Ascending aorta (tissue), 2 donors: Measurements from ENCODE around the gene CXCL13. TPM values are rescaled to one million over a fixed set of nuclear protein-coding genes. Genes with fewer than 3 reads are reported as not detected.

Source experiments
- DNase-seq, 2 donors: peaks; one replicate each; pipeline ENCODE4 v3.0.0-alpha.2; 2019; ENCODE audit warnings: low spot score in 2 of 2
- H3K27ac ChIP-seq, 2 donors: fragments of 200-600 bp; sonication (generic); one replicate each; pipeline ENCODE4 v1.5.1; 2016 to 2017; ENCODE audit warnings: mild to moderate bottlenecking in 1 of 2
- H3K27me3 ChIP-seq: fragments of 200-600 bp; sonication (generic); one replicate; pipeline ENCODE4 v1.5.1; 2017
- H3K36me3 ChIP-seq, 2 donors: fragments of 200-600 bp; sonication (generic); one replicate each; pipeline ENCODE4 v1.5.1; 2016
- H3K4me1 ChIP-seq, 2 donors: fragments of 200-600 bp; sonication (generic); one replicate each; pipeline ENCODE4 v1.5.1; 2016 to 2017; ENCODE audit warnings: mild to moderate bottlenecking in 1 of 2
- H3K4me3 ChIP-seq, 2 donors: fragments of 200-600 bp; sonication (generic); one replicate each; pipeline ENCODE4 v1.5.1; 2016 to 2017; ENCODE audit warnings: mild to moderate bottlenecking in 1 of 2
- H3K9me3 ChIP-seq, 2 donors: fragments of 200-600 bp; sonication (generic); one replicate each; pipeline ENCODE4 v1.5.1; 2016
- intact Hi-C: fragments of 100-400 bp; cut with DNase I; formaldehyde crosslinking; loops from one replicate; pipeline ENCODE4 v1.15.1; 2023
- total RNA-seq: library from RNA; depleted of rRNA; stranded (reverse); fragments of >200 nt; gene quantifications from one replicate; pipeline ENCODE4 v1.1.0, GENCODE V29; 2016
- TF ChIP-seq, protein P1 (sequence below), 3 experiments: fragments of 200-600 bp in 2 of 3; fragments of 450-650 bp in 1 of 3; sonication (generic) in 2 of 3; IDR thresholded peaks; one replicate each; pipeline ENCODE4 v1.5.1; 2016 to 2019; ENCODE audit warnings: antibody characterized with exemption in 3 of 3, mild to moderate bottlenecking in 1 of 3, moderate library complexity in 1 of 3

Gene CXCL13
- total RNA-seq, 1 donor from 2014 or later = not detected

DNA sequence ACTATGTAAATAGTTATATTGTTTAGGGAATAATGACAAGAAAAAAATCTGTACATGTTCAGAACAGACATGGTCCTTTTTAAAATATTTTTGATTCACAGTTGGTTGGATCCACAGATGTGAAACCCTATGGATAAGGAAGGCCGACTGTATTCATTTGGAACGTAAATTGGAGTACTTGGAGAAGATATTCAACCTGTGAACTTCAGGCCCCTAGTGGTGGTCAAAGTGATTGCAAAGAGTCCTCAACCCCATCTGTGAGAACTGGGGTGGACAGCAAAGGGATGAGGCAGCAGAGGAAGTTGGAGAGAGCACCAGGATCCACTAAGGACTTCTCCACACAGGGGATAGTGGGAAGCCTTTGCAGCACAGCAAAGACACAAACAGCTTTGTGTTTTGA lies 6.2 kb upstream of the CXCL13 start:
- H3K27ac ChIP-seq = no peak overlapping the region
- no peak overlapping the region for H3K4me3 ChIP-seq
- H3K4me1 ChIP-seq = no peaks in the 10 kb centered on the region
- no peak for DNase-seq
- TF ChIP-seq, protein P1, sequence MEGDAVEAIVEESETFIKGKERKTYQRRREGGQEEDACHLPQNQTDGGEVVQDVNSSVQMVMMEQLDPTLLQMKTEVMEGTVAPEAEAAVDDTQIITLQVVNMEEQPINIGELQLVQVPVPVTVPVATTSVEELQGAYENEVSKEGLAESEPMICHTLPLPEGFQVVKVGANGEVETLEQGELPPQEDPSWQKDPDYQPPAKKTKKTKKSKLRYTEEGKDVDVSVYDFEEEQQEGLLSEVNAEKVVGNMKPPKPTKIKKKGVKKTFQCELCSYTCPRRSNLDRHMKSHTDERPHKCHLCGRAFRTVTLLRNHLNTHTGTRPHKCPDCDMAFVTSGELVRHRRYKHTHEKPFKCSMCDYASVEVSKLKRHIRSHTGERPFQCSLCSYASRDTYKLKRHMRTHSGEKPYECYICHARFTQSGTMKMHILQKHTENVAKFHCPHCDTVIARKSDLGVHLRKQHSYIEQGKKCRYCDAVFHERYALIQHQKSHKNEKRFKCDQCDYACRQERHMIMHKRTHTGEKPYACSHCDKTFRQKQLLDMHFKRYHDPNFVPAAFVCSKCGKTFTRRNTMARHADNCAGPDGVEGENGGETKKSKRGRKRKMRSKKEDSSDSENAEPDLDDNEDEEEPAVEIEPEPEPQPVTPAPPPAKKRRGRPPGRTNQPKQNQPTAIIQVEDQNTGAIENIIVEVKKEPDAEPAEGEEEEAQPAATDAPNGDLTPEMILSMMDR (IDR thresholded peaks at IDR 0.05) = peak in 1 of 3 experiments; percentile 34
- H3K9me3 ChIP-seq = no peaks in the 10 kb centered on the region
- intact Hi-C loops = no loop called here
- H3K36me3 ChIP-seq = no peaks in the 10 kb centered on the region
- no peaks in the 10 kb centered on the region for H3K27me3 ChIP-seq

DNA sequence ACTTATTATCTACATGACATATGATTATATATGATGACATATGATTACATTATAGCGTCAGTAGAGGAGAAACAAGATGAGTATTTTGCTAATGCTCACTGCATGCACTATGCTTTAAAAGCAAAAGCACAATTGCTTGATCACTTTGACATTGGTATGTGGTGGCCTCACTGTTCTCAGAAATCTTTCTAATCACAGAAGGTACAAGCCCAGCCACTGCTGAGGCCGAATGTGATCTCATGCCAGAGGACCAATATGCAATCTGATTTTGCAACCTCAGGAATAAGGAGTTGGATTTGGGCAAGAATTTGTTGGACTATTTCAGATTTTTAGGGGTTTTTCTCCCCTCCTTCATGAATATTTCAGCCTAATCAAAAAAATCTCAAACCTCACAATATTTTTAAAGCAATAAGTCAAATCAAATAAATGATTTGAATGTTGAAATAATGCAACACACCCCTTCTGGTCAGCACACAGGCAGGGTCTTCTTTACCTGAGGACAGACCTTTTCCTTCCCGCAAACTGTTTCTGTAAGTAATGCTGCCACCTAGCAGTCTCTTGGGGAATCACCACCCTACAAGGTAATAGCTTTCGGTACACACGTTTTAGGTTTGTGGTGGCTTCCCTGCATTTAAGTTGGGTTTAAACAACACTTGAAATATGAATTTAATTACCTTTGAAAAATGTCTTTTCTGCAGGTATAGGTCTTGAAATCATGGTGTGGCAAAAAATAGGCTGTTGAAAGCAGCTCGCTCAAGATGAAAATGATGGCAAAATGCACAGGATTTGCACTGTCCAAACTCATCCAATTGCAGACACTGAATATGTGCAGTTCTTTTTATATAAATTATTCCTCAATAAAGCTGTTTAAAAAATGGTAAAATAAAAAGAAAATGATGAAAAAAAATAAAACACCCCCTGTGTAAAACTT lies 4.8 kb upstream of the CXCL13 start:
- intact Hi-C loops = loop anchor here (1.0 kb wide), 1 partner anchor 215 kb away; no protein-coding TSS in a partner anchor

DNA sequence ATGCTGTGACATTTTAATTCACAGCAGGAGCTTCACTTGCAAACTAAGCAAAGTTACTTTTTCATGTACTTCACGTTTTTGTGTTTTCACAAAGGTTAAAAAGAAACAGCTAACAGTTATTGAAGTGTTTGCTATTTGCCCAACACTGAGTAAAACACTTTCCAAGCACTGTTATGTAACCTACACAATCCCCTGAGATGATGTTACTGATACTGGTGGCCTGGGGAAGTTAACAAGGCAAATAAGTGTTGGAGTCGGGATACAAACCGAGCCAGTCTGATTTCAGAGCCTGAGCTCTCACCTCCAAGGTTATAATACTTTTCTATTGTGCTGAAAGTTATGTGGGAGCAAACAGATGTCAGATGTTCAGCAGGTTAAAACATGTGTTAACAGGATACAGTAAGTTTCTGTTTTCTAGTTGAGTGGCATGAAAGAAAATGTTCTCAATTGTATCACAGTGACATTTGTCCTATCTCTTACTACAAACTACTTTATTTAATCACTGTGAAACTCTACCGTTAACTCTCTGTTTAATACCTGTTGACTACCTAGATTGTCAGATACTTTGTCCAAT lies 3.9 kb upstream of the CXCL13 start:
- TF ChIP-seq, protein P1 (IDR thresholded peaks at IDR 0.05) = no peak
- intact Hi-C loops = loop anchor here (1.0 kb wide), 1 partner anchor 216 kb away; no protein-coding TSS in a partner anchor
- DNase-seq = no peak
- no peak overlapping the region for H3K4me3 ChIP-seq
- H3K27ac ChIP-seq = no peak overlapping the region
- H3K9me3 ChIP-seq = no peaks in the 10 kb centered on the region
- H3K4me1 ChIP-seq = no peaks in the 10 kb centered on the region
- H3K27me3 ChIP-seq = no peaks in the 10 kb centered on the region
- no peaks in the 10 kb centered on the region for H3K36me3 ChIP-seq

More for the DNA sequence above, 4.8 kb upstream of the CXCL13 start:
- Histone ChIP-seq H3K4me1 (no peaks in the 10 kb centered on the region), H3K4me3 (no peak overlapping the region), H3K27me3 (no peaks in the 10 kb centered on the region), H3K27ac (no peak overlapping the region), H3K9me3 (no peaks in the 10 kb centered on the region), H3K36me3 (no peaks in the 10 kb centered on the region)
- TF ChIP-seq, protein P1 (IDR thresholded peaks at IDR 0.05) = peak; percentile 30 to 78 (median 65)
- no peak for DNase-seq

DNA sequence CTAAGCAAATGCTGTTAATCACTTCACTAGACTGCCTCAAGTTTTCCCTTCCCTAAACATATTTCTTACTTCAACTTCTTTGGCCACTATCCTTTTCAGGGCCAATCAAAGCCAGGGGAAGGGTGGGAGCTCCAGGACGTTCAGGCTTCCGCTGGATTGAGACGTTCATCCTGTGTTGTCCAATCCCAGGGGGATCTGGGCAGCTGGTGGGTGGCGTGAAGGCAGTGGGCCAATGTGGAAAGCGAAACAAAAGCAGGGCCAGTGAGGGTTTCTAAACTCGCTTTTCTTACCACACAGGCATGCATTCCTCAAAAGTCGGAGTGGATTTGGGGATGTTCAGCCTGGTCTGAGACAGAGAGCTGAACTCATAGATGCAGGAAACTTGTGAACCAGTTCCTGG lies 7.6 kb downstream of the CXCL13 start:
- intact Hi-C loops = no loop called here
- no peaks in the 10 kb centered on the region for H3K36me3 ChIP-seq
- no peaks in the 10 kb centered on the region for H3K27me3 ChIP-seq
- no peak overlapping the region for H3K4me3 ChIP-seq
- no peaks in the 10 kb centered on the region for H3K4me1 ChIP-seq
- TF ChIP-seq, protein P1 (IDR thresholded peaks at IDR 0.05) = no peak
- H3K27ac ChIP-seq = no peak overlapping the region
- no peaks in the 10 kb centered on the region for H3K9me3 ChIP-seq
- no peak for DNase-seq

DNA sequence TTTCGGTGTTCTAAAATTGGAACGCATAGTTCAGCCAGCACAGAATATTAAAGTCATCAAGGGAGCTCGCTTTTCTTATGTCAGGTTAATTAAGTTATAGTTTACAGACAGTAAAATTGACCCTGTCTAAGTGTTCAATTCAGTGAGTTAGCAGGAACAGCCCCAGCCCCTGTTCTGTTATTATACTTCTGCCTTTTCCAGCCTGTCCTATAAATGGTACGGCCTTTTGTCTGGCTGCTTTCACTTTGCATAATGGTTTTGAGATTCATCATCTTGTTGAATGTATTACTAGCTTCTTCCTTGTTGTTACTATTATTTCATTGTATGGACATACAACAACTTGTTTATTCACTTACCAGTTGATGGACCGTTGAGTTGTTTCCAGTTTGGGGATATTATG lies 9.5 kb downstream of the CXCL13 start:
- TF ChIP-seq, protein P1 (IDR thresholded peaks at IDR 0.05) = no peak
- DNase-seq = no peak
- no peak overlapping the region for H3K4me3 ChIP-seq
- no peaks in the 10 kb centered on the region for H3K36me3 ChIP-seq
- H3K27ac ChIP-seq = no peak overlapping the region
- H3K4me1 ChIP-seq = peaks cover 0 to 3% of the 10 kb centered on the region in 2 donors
- H3K27me3 ChIP-seq = no peaks in the 10 kb centered on the region
- H3K9me3 ChIP-seq = no peaks in the 10 kb centered on the region
- intact Hi-C loops = no loop called here
